Left ventricle myocardium inferior (tissue), 1 donor: ENCODE data around the gene WDHD1. TPM values are rescaled to one million over a fixed set of nuclear protein-coding genes. Genes with fewer than 3 reads are reported as not detected.

ENCODE experiments used
- DNase-seq: peaks from one replicate; pipeline ENCODE4 v3.0.0-alpha.2; 2020
- H3K27ac ChIP-seq: fragments of 200-600 bp; replicated peaks from 2 replicates; pipeline ENCODE4 v1.8.0; 2021
- H3K27me3 ChIP-seq: fragments of 200-600 bp; 2 replicates; pipeline ENCODE4 v1.8.0; 2021; ENCODE audit warnings: low read depth
- H3K36me3 ChIP-seq: fragments of 200-600 bp; 2 replicates; pipeline ENCODE4 v1.8.0; 2021
- H3K4me1 ChIP-seq: fragments of 200-600 bp; 2 replicates; pipeline ENCODE4 v1.8.0; 2021
- H3K4me3 ChIP-seq: fragments of 200-600 bp; 2 replicates; pipeline ENCODE4 v1.8.0; 2021; ENCODE audit warnings: mild to moderate bottlenecking, moderate library complexity
- H3K9me3 ChIP-seq: fragments of 200-600 bp; replicated peaks from 2 replicates; pipeline ENCODE4 v1.8.0; 2021
- intact Hi-C: fragments of 100-400 bp; cut with micrococcal nuclease; formaldehyde crosslinking; loops from one replicate; pipeline ENCODE4 v1.11.0; 2022
- total RNA-seq: library from RNA; stranded (reverse); fragmentation: NEBNext Ultra II Directional; extraction: Animal tissue kit (Norgen Biotek cat#: 25700); gene quantifications from one replicate; pipeline ENCODE4 v1.2.1, GENCODE V29; 2021
- TF ChIP-seq, protein P1 (sequence below): fragments of 200-600 bp; IDR thresholded peaks from 2 replicates; pipeline ENCODE4 v1.8.0; 2021; ENCODE audit warnings: antibody characterized with exemption, mild to moderate bottlenecking, borderline replicate concordance
- donor health status: DM: no; HTN: yes; CAD: no; lungs with severe emphysema.

WDHD1 gene
- total RNA-seq, 1 donor from 2014 or later, result 1.3 TPM

DNA sequence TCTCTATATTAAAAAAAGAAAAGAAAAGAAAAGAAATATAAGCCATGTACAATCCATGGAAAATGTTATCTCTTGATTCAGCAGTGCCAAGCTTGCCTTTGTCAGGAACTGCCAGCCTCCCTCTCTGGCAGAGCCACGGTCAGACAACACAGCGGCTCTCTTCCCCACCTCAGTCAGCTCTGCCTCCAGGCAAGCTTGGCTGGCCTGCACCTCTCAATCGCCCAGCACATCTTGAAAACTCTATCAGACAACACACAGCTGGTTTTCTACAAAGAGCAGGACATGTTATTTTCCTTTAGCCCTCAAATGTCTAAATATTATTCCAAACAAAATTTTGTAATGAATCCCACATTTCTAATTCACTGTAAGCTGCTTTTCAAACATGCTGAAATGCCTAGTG, 104.3 kb downstream of the WDHD1 start:
- intact Hi-C loops, result no loop called here

DNA sequence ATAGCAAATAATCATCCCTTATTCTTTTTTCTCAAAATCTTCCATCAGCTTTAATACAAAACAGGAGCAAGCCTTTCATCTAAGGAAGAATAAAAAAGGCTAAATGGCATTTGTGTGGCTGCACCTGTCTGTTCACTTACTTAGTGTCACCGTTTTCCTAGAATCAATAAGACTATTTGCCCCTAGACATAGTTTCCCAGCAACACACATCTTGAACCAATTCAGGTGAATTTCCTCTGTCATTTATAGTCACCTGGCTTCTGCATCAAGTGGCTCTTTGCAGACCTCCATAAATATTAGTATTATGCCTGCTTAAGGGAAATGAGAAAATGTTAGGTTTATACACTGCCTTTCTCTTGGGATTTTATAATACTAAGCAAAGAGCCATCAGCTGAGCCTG, 106.8 kb downstream of the WDHD1 start:
- H3K4me3 ChIP-seq, result no peak overlapping the region
- no peaks in the 10 kb centered on the region for H3K36me3 ChIP-seq
- no peak for DNase-seq
- no peak overlapping the region for H3K27ac ChIP-seq
- no peaks in the 10 kb centered on the region for H3K27me3 ChIP-seq
- intact Hi-C loops, result no loop called here
- no peaks in the 10 kb centered on the region for H3K4me1 ChIP-seq
- TF ChIP-seq, protein P1, sequence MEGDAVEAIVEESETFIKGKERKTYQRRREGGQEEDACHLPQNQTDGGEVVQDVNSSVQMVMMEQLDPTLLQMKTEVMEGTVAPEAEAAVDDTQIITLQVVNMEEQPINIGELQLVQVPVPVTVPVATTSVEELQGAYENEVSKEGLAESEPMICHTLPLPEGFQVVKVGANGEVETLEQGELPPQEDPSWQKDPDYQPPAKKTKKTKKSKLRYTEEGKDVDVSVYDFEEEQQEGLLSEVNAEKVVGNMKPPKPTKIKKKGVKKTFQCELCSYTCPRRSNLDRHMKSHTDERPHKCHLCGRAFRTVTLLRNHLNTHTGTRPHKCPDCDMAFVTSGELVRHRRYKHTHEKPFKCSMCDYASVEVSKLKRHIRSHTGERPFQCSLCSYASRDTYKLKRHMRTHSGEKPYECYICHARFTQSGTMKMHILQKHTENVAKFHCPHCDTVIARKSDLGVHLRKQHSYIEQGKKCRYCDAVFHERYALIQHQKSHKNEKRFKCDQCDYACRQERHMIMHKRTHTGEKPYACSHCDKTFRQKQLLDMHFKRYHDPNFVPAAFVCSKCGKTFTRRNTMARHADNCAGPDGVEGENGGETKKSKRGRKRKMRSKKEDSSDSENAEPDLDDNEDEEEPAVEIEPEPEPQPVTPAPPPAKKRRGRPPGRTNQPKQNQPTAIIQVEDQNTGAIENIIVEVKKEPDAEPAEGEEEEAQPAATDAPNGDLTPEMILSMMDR, result no peak
- H3K9me3 ChIP-seq, result no peaks in the 10 kb centered on the region

More for the DNA sequence above, 104.3 kb downstream of the WDHD1 start:
- DNase-seq, result no peak
- H3K27me3 ChIP-seq, result no peaks in the 10 kb centered on the region
- no peaks in the 10 kb centered on the region for H3K4me1 ChIP-seq
- H3K9me3 ChIP-seq, result no peaks in the 10 kb centered on the region
- TF ChIP-seq, protein P1, result no peak
- H3K36me3 ChIP-seq, result no peaks in the 10 kb centered on the region
- no peak overlapping the region for H3K27ac ChIP-seq
- H3K4me3 ChIP-seq, result no peak overlapping the region

DNA sequence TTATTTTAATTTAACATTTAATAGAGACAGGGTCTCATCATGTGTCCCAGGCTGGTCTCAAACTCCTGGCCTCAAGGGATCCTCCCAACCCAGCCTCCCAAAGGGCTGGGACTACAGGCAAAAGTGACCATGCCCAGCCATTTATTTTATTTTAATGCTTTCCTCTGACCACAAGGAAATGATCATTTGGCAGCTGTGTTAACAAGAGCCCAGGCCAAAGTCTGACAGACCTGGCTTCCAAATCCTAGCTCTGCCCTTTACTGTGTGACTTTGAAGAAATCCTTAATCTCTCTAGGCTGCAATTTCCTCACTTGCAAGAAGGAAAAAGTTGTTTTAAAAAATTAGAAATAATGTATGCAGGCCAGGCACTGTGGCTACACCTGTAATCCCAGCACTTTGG, 107.6 kb downstream of the WDHD1 start:
- intact Hi-C loops, result no loop called here
- Histone ChIP-seq H3K27ac (no peak overlapping the region), H3K4me3 (no peak overlapping the region), H3K9me3 (no peaks in the 10 kb centered on the region), H3K36me3 (no peaks in the 10 kb centered on the region), H3K4me1 (no peaks in the 10 kb centered on the region), H3K27me3 (no peaks in the 10 kb centered on the region)
- no peak for DNase-seq
- TF ChIP-seq, protein P1, result no peak

DNA sequence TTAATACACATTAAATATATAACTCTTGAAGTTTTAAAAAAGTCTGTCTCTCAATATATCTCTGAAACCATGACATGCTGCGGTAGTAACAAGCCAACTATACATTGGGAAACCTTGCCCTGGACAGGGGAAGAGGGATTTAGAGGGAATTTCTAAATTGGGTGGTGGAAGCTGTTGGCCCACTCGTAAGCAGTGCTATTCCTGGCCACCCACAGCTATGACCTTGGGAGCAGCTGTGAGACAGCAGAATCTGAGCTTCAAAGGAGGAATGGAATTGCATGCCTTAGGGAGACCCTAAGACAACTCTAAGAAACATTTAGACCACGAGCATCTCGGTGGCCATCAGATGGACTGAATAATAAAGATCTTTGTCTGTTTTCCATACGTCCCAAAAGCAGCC, 108.5 kb downstream of the WDHD1 start:
- no peak overlapping the region for H3K27ac ChIP-seq
- no peaks in the 10 kb centered on the region for H3K9me3 ChIP-seq
- intact Hi-C loops, result no loop called here
- DNase-seq, result no peak
- H3K4me1 ChIP-seq, result no peaks in the 10 kb centered on the region
- no peaks in the 10 kb centered on the region for H3K36me3 ChIP-seq
- no peak overlapping the region for H3K4me3 ChIP-seq
- TF ChIP-seq, protein P1, result no peak
- no peaks in the 10 kb centered on the region for H3K27me3 ChIP-seq

DNA sequence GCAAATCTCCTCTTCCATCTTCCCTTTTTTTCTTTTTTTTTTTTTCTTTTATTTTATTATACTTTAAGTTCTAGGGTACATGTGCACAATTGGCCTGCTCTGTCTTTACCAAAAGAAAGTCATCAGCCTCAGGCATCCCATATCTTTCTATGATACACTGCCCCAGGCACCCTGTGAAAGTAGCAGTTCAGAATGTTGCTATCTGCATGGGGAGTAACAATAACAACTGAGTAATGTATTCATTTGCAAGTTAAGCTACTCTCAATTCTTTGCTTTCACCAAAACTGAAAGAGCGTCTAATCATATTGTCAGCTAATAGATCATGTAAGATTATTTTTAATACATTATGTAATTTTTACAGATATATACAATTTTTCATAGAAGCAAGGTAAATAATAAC, 110.8 kb downstream of the WDHD1 start:
- Histone ChIP-seq H3K27ac (no peak overlapping the region), H3K36me3 (no peaks in the 10 kb centered on the region), H3K27me3 (no peaks in the 10 kb centered on the region), H3K4me3 (no peak overlapping the region), H3K4me1 (no peaks in the 10 kb centered on the region), H3K9me3 (no peaks in the 10 kb centered on the region)
- DNase-seq, result no peak
- intact Hi-C loops, result no loop called here
- TF ChIP-seq, protein P1, result no peak
